PC-3 (cell line): ENCODE results near the gene ST6GALNAC3.

Source experiments
- EZH2 ChIP-seq: fragments of 300-600 bp; sonication (generic); IDR thresholded peaks from one replicate; pipeline ENCODE4 v1.6.1; 2017; ENCODE audit warnings: antibody characterized with exemption, mild to moderate bottlenecking, low read length; ENCODE audit not compliant: unreplicated experiment
- EZH2phosphoT487 ChIP-seq: fragments of 300-600 bp; sonication (generic); IDR thresholded peaks from 2 replicates; pipeline ENCODE4 v1.6.1; 2018; ENCODE audit warnings: mild to moderate bottlenecking, antibody characterized with exemption, low read length, borderline replicate concordance
- TF ChIP-seq, protein P1 (sequence below): fragments of 300-600 bp; sonication (generic); conservative IDR thresholded peaks from 2 replicates; pipeline ENCODE4 v1.5.1; 2017; ENCODE audit warnings: antibody characterized with exemption, low read depth, mild to moderate bottlenecking, low read length

- TF ChIP-seq, protein P1, sequence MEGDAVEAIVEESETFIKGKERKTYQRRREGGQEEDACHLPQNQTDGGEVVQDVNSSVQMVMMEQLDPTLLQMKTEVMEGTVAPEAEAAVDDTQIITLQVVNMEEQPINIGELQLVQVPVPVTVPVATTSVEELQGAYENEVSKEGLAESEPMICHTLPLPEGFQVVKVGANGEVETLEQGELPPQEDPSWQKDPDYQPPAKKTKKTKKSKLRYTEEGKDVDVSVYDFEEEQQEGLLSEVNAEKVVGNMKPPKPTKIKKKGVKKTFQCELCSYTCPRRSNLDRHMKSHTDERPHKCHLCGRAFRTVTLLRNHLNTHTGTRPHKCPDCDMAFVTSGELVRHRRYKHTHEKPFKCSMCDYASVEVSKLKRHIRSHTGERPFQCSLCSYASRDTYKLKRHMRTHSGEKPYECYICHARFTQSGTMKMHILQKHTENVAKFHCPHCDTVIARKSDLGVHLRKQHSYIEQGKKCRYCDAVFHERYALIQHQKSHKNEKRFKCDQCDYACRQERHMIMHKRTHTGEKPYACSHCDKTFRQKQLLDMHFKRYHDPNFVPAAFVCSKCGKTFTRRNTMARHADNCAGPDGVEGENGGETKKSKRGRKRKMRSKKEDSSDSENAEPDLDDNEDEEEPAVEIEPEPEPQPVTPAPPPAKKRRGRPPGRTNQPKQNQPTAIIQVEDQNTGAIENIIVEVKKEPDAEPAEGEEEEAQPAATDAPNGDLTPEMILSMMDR, result no peak
- TF ChIP-seq EZH2 (no peak), EZH2phosphoT487 (no peak)
Measured at GRCh38 chr1:76336931-76337371, 262.4 kb downstream of the ST6GALNAC3 start.
